H1 (cell line): ENCODE data around the gene OXTR. TPM values are rescaled to one million over a fixed set of nuclear protein-coding genes. Genes with fewer than 3 reads are reported as not detected.
A peak's percentile ranks its signal among the peaks of the same experiment; 100 is the strongest.

Source experiments
- CTCF ChIA-PET: fragments of 300-600 bp; sonication (Branson Sonifier 250); formaldehyde crosslinking; loops from one replicate; lab custom pipeline; 2021; ENCODE audit not compliant: partially characterized antibody; lab: Charles Lee
- POLR2A ChIA-PET: fragments of 300-600 bp; sonication (Branson Sonifier 250); formaldehyde crosslinking; loops from one replicate; lab custom pipeline; 2021; ENCODE audit warnings: inconsistent platforms; ENCODE audit not compliant: partially characterized antibody; lab: Charles Lee
- DNase-seq, 2 experiments: peaks; one replicate each; pipeline versions ENCODE4 v3.0.0 to v3.0.0-alpha.2; 2010 to 2022; ENCODE audit warnings: low spot score in 2 of 2, low read depth in 1 of 2, mixed read lengths in 1 of 2
- FAIRE-seq: peaks from 2 replicates; lab custom pipeline; 2011; peaks lifted over from hg19 to GRCh38; lab: Jason Lieb, UNC
- H2AFZ ChIP-seq: 2 replicates; pipeline ENCODE4 v1.8.1; 2012; ENCODE audit warnings: low read length, inconsistent platforms
- H2AK5ac ChIP-seq: 2 replicates; pipeline ENCODE4 v1.6.1; 2013; ENCODE audit warnings: low read depth, low read length
- H2BK120ac ChIP-seq: replicated peaks from 2 replicates; pipeline ENCODE3; 2013; ENCODE audit warnings: low read depth, low read length, inconsistent platforms
- H2BK12ac ChIP-seq: 2 replicates; pipeline ENCODE4 v1.6.1; 2013; ENCODE audit warnings: low read depth, low read length
- H2BK15ac ChIP-seq: 2 replicates; pipeline ENCODE4 v1.6.1; 2013; ENCODE audit warnings: low read length
- H2BK20ac ChIP-seq: 2 replicates; pipeline ENCODE4 v1.6.1; 2013; ENCODE audit warnings: low read length
- H2BK5ac ChIP-seq: 2 replicates; pipeline ENCODE4 v1.6.1; 2013; ENCODE audit warnings: low read depth, low read length
- H3K14ac ChIP-seq: 2 replicates; pipeline ENCODE4 v1.6.1; 2013; ENCODE audit warnings: inconsistent platforms; ENCODE audit not compliant: insufficient read length
- H3K18ac ChIP-seq: 2 replicates; pipeline ENCODE4 v1.6.1; 2013; ENCODE audit warnings: low read length; ENCODE audit errors: extremely low read depth
- H3K23ac ChIP-seq: 2 replicates; pipeline ENCODE4 v1.6.1; 2013; ENCODE audit warnings: inconsistent platforms; ENCODE audit not compliant: insufficient read length
- H3K23me2 ChIP-seq: 2 replicates; pipeline ENCODE4 v1.6.1; 2013; ENCODE audit warnings: low read depth, low read length
- H3K27ac ChIP-seq: 2 replicates; pipeline ENCODE4 v1.6.1; 2011; ENCODE audit warnings: low read depth, low read length, inconsistent platforms
- H3K27me3 ChIP-seq, 4 experiments: replicated peaks in 1 of 4; 1 replicate in 1 of 4; 2 replicates in 3 of 4; pipeline versions ENCODE4 v1.6.1 to v1.8.1; 2011 to 2013; ENCODE audit warnings: low read length in 3 of 4, mild to moderate bottlenecking in 3 of 4, inconsistent platforms in 2 of 4, mixed read lengths in 2 of 4, moderate library complexity in 1 of 4; ENCODE audit not compliant: control insufficient read depth in 3 of 4, insufficient read depth in 3 of 4; ENCODE audit errors: extremely low read depth in 1 of 4
- H3K36me3 ChIP-seq, 4 experiments: 2 replicates each; pipeline versions ENCODE4 v1.6.1 to v1.8.1; 2011 to 2013; ENCODE audit warnings: mild to moderate bottlenecking in 4 of 4, low read length in 3 of 4, moderate library complexity in 2 of 4, control low read depth in 1 of 4, inconsistent platforms in 1 of 4; ENCODE audit not compliant: insufficient read depth in 4 of 4, control insufficient read depth in 2 of 4
- H3K4ac ChIP-seq: replicated peaks from 2 replicates; pipeline ENCODE3; 2013; ENCODE audit warnings: low read length, low read depth, mixed read lengths, inconsistent platforms; ENCODE audit not compliant: insufficient read length
- H3K4me1 ChIP-seq, 4 experiments: replicated peaks in 1 of 4; 1 replicate in 1 of 4; 2 replicates in 3 of 4; pipeline versions ENCODE4 v1.6.1 to v1.8.1; 2011 to 2013; ENCODE audit warnings: low read length in 3 of 4, inconsistent platforms in 2 of 4, mixed read lengths in 1 of 4; ENCODE audit not compliant: insufficient read depth in 4 of 4, control insufficient read depth in 3 of 4
- H3K4me2 ChIP-seq, 2 experiments: 2 replicates each; pipeline versions ENCODE4 v1.6.1 to v1.8.1; 2011 to 2013; ENCODE audit warnings: low read depth in 2 of 2, low read length in 2 of 2, control low read depth in 1 of 2, inconsistent platforms in 1 of 2, mild to moderate bottlenecking in 1 of 2; ENCODE audit not compliant: insufficient read depth in 1 of 2
- H3K4me3 ChIP-seq, 4 experiments: fragments of 200-600, 300-600 bp in 1 of 4; sonication (generic), shearing (Covaris generic), sonication (Bioruptor Twin) in 1 of 4; 2 replicates each; pipeline versions ENCODE4 v1.5.1 to v1.8.1; 2011 to 2016; ENCODE audit warnings: low read length in 4 of 4, low read depth in 3 of 4, control low read depth in 2 of 4, inconsistent platforms in 2 of 4, mild to moderate bottlenecking in 2 of 4, mixed read lengths in 1 of 4, moderate library complexity in 1 of 4; ENCODE audit not compliant: insufficient read depth in 2 of 4; ENCODE audit errors: extremely low read depth in 1 of 4
- H3K56ac ChIP-seq: replicated peaks from 2 replicates; pipeline ENCODE3; 2013; ENCODE audit warnings: low read depth, mild to moderate bottlenecking, mixed read lengths, low read length, inconsistent platforms; ENCODE audit not compliant: insufficient read length
- H3K79me1 ChIP-seq: 2 replicates; pipeline ENCODE4 v1.6.1; 2013; ENCODE audit warnings: low read depth, low read length, control low read depth
- H3K79me2 ChIP-seq, 2 experiments: 2 replicates each; pipeline versions ENCODE4 v1.6.1 to v1.8.1; 2012 to 2013; ENCODE audit warnings: low read length in 2 of 2, mild to moderate bottlenecking in 2 of 2, inconsistent platforms in 1 of 2; ENCODE audit not compliant: insufficient read depth in 2 of 2, control insufficient read depth in 1 of 2
- H3K9ac ChIP-seq, 4 experiments: replicated peaks in 1 of 4; 1 replicate in 1 of 4; 2 replicates in 3 of 4; pipeline versions ENCODE4 v1.6.1 to v1.8.1; 2011 to 2013; ENCODE audit warnings: low read depth in 3 of 4, low read length in 3 of 4, control low read depth in 2 of 4, mild to moderate bottlenecking in 2 of 4, moderate library complexity in 2 of 4, inconsistent platforms in 1 of 4; ENCODE audit errors: extremely low read depth in 1 of 4
- H3K9me3 ChIP-seq, 2 experiments: 2 replicates each; pipeline versions ENCODE4 v1.6.1 to v1.8.1; 2012 to 2013; ENCODE audit warnings: mild to moderate bottlenecking in 2 of 2, moderate library complexity in 2 of 2, control low read depth in 1 of 2, inconsistent platforms in 1 of 2, low read depth in 1 of 2, low read length in 1 of 2, mixed read lengths in 1 of 2; ENCODE audit not compliant: insufficient read depth in 2 of 2
- H4K20me1 ChIP-seq, 2 experiments: replicated peaks in 1 of 2; 2 replicates each; pipeline versions ENCODE3 to v1.8.1; 2011 to 2013; ENCODE audit warnings: inconsistent platforms in 2 of 2, low read length in 2 of 2, mild to moderate bottlenecking in 1 of 2; ENCODE audit not compliant: insufficient read depth in 2 of 2, control insufficient read depth in 1 of 2
- H4K5ac ChIP-seq: 2 replicates; pipeline ENCODE4 v1.6.1; 2013; ENCODE audit warnings: low read length, low read depth, mixed read lengths, inconsistent platforms; ENCODE audit not compliant: insufficient read length
- H4K8ac ChIP-seq: 2 replicates; pipeline ENCODE4 v1.8.0; 2013; ENCODE audit warnings: mild to moderate bottlenecking, moderate library complexity, low read length, inconsistent platforms; ENCODE audit not compliant: insufficient read depth; ENCODE audit errors: extremely low read depth
- H4K91ac ChIP-seq: replicated peaks from 2 replicates; pipeline ENCODE3; 2013; ENCODE audit warnings: low read length, mixed read lengths, inconsistent platforms; ENCODE audit not compliant: insufficient read length
- BCL11A ChIP-seq, 2 experiments: IDR thresholded peaks; one replicate each; pipeline ENCODE4 v1.6.1; 2011; ENCODE audit warnings: low read depth in 2 of 2, low read length in 2 of 2, mild to moderate bottlenecking in 2 of 2
- BRCA1 ChIP-seq: IDR thresholded peaks from 2 replicates; pipeline ENCODE4 v1.6.1; 2012; ENCODE audit warnings: low read depth, low read length, improper control_type of control experiment
- CTBP2 ChIP-seq: IDR thresholded peaks from 2 replicates; pipeline ENCODE4 v1.7.0; 2011; ENCODE audit warnings: borderline replicate concordance, mild to moderate bottlenecking, moderate library complexity, mixed read lengths, low read length; ENCODE audit not compliant: insufficient read depth, insufficient read length
- GABPA ChIP-seq: IDR thresholded peaks from 2 replicates; pipeline ENCODE4 v1.6.1; 2011; ENCODE audit warnings: mild to moderate bottlenecking, low read length, moderate library complexity, borderline replicate concordance; ENCODE audit not compliant: insufficient read depth
- HDAC6 ChIP-seq: IDR thresholded peaks from one replicate; pipeline ENCODE4 v1.7.1; 2012; ENCODE audit warnings: low read depth, mild to moderate bottlenecking, inconsistent platforms, low read length, moderate library complexity
- RFX5 ChIP-seq: IDR thresholded peaks from 2 replicates; pipeline ENCODE4 v1.6.1; 2011; ENCODE audit warnings: low read depth, low read length, improper control_type of control experiment, borderline replicate concordance
- TCF12 ChIP-seq: IDR thresholded peaks from 2 replicates; pipeline ENCODE4 v1.6.1; 2011; ENCODE audit warnings: low read depth, mild to moderate bottlenecking, low read length
- TEAD4 ChIP-seq: IDR thresholded peaks from 2 replicates; pipeline ENCODE4 v1.6.1; 2012; ENCODE audit warnings: low read depth, low read length, inconsistent platforms, mixed read lengths
- WGBS, 2 experiments: shearing (Covaris generic) in 1 of 2; methylation state at CpG; one replicate each; pipeline versions ENCODE4 v1.1.6 to v1.1.7; 2013 to 2015; ENCODE audit warnings: low lambda C conversion rate in 2 of 2, mixed read lengths in 2 of 2, inconsistent platforms in 1 of 2, low coverage in 1 of 2, missing lambda C conversion rate in 1 of 2; ENCODE audit not compliant: insufficient replicate concordance in 2 of 2, insufficient coverage in 1 of 2, insufficient read length in 1 of 2; ENCODE audit errors: extremely low coverage in 1 of 2, missing lambda C conversion rate in 1 of 2; 5-methylcytosine and 5-hydroxymethylcytosine counted together
- polyA plus RNA-seq, 7 experiments: library from polyadenylated mRNA; depleted of rRNA in 3 of 7; stranded (reverse) in 5 of 7; unstranded in 2 of 7; fragments of >200 nt in 5 of 7; fragments of 200-250 nt in 2 of 7; gene quantifications; 1 replicate in 5 of 7; 2 replicates in 1 of 7; 4 replicates in 1 of 7; pipeline versions ENCODE4 v1.2.1 to v1.2.3, GENCODE V29; 2011 to 2013; ENCODE audit warnings: missing spikeins in 2 of 7, mixed read lengths in 2 of 7
- total RNA-seq: library from RNA; stranded (reverse); fragmentation: NEBNext Ultra II Directional; extraction: Animal tissue kit (Norgen Biotek cat#: 25700); gene quantifications from 2 replicates; pipeline ENCODE4 v1.2.1, GENCODE V29; 2021
- TF ChIP-seq, protein P1 (sequence below): IDR thresholded peaks from 2 replicates; pipeline ENCODE4 v1.6.1; 2012; ENCODE audit warnings: low read length, inconsistent platforms

OXTR gene
- total and polyA plus RNA-seq, 2 of the 8 experiments (the other 6 are each of a cell fraction or from before 2014, with no cell fraction given), result 0.77 to 2.3 TPM

DNA sequence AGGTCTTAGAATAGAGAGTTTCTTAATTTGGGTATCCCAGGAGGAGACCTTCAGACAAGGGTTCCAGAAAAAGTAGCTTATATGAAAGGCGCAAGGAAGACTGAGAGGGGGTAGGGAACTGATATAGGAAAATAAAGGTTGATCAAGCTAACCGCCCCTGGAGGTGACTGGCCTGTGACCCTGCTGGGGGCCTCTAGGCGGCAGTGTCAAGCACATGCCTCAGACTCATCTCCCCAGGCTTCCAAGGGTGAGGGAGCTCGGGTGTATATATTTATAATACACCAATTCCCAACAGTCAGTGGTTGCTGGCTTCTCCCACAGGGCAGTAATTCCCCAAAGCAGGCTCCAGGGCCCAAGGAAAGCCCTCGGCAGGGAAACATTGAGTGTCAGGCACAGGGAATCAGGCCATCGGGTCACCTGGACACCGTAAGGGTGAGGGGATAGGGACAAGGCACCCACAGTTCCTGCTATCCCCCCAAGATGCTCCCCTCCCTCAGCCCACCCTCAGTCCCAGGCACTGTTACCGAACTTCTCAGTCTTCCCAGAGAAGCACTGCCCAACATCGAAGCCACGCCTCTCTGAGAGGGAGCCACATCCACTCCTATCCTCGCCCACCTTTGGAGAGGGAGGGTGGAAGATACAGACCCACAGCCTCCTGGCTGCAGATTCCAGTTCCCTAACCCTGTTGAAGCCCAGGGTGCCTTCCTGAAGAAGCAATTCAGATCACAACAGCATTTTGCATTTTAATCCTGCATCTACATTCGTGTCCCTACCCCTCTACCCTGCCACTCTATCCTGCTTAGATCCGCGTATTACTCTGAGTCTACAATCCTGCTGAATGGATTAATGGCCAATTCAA is 55.3 kb downstream of the OXTR start:
- H3K36me3 ChIP-seq, result no peaks in the 10 kb centered on the region
- no peak overlapping the region for H2BK5ac ChIP-seq
- no peak overlapping the region for H3K9ac ChIP-seq
- H3K56ac ChIP-seq, result no peak overlapping the region
- CTCF ChIA-PET, result interaction anchor here (0.6 to 4.5 kb wide), 22 partner anchors 9 to 184 kb away, joined by 3 to 37 read pairs (median 7); partner anchors contain the start of genes CAV3 and OXTR
- no peak overlapping the region for H4K5ac ChIP-seq
- H4K91ac ChIP-seq, result no peak overlapping the region
- no peak overlapping the region; a peak in 1 of 4 replicates for H3K4me2 ChIP-seq
- H2BK20ac ChIP-seq, result no peak overlapping the region
- H2AK5ac ChIP-seq, result no peak overlapping the region
- H4K20me1 ChIP-seq, result peaks cover 0 to 6% of the 10 kb centered on the region in 2 experiments
- H3K18ac ChIP-seq, result no peak overlapping the region
- H2BK120ac ChIP-seq, result no peak overlapping the region
- H3K27me3 ChIP-seq, result peaks cover 39 to 66% (median 63%) of the 10 kb centered on the region in 4 experiments
- peak; percentile 92 for FAIRE-seq
- no peak overlapping the region for H2BK12ac ChIP-seq
- H2BK15ac ChIP-seq, result no peak overlapping the region
- H2AFZ ChIP-seq, result no peak overlapping the region
- H3K4ac ChIP-seq, result no peak overlapping the region
- H3K79me2 ChIP-seq, result no peaks in the 10 kb centered on the region
- POLR2A ChIA-PET, result interaction anchor here (1.4 kb wide), 1 partner anchor 54 kb away, joined by 3 read pairs; no protein-coding TSS in a partner anchor
- 53% methylated on average over 14 of the region's 14 CpGs; no CpG with 5 or more reads in 1 of the 2 experiments for WGBS, 2 experiments
- no peaks in the 10 kb centered on the region; a peak in 1 of 7 replicates for H3K4me1 ChIP-seq
- no peak overlapping the region for H3K4me3 ChIP-seq
- 0 out of 2 replicates have a peak, but pooled peaks cover 1% of the 10 kb centered on the region for H3K23me2 ChIP-seq
- no peak overlapping the region for H4K8ac ChIP-seq
- no peak overlapping the region for H3K14ac ChIP-seq
- no peaks in the 10 kb centered on the region for H3K79me1 ChIP-seq
- peaks cover 0 to 3% of the 10 kb centered on the region in 2 experiments; a peak in 1 of 4 replicates for H3K9me3 ChIP-seq
- H3K27ac ChIP-seq, result no peak overlapping the region
- peak in 1 of 2 experiments; percentile 67 for DNase-seq
- H3K23ac ChIP-seq, result no peak overlapping the region
- TF ChIP-seq CTBP2 (no peak), BRCA1 (no peak), TCF12 (peak; percentile 98), BCL11A (IDR thresholded peaks at IDR 0.05; ENCODE audit: low read depth in 2 of 2, low read length in 2 of 2) (peak in 1 of 2 experiments; percentile 47), GABPA (no peak), RFX5 (no peak), HDAC6 (peak; percentile 92), TEAD4 (peak; percentile 74)
- TF ChIP-seq, protein P1, sequence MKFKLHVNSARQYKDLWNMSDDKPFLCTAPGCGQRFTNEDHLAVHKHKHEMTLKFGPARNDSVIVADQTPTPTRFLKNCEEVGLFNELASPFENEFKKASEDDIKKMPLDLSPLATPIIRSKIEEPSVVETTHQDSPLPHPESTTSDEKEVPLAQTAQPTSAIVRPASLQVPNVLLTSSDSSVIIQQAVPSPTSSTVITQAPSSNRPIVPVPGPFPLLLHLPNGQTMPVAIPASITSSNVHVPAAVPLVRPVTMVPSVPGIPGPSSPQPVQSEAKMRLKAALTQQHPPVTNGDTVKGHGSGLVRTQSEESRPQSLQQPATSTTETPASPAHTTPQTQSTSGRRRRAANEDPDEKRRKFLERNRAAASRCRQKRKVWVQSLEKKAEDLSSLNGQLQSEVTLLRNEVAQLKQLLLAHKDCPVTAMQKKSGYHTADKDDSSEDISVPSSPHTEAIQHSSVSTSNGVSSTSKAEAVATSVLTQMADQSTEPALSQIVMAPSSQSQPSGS, result peak; percentile 58; the same call in 1 of the 2 replicates
